ENCODE data around the gene SRGAP1. TPM values are rescaled to one million over a fixed set of nuclear protein-coding genes. Genes with fewer than 3 reads are reported as not detected.

SRGAP1 gene
- polyA plus RNA-seq, 2 donors, result 1.4 to 3.2 TPM

- Histone ChIP-seq H3K4me1 (ENCODE audit: control insufficient read depth in 2 of 2, insufficient read depth in 2 of 2, low read length in 1 of 2) (no peaks in the 10 kb centered on the region), H3K36me3 (ENCODE audit: control insufficient read depth in 2 of 2, insufficient read depth in 2 of 2, low read length in 1 of 2) (no peaks in the 10 kb centered on the region)
- WGBS, 2 donors, result 74 to 79% methylated on average over 2 of the region's 2 CpGs
Measured at GRCh38 chr12:64175254-64175945, 330.9 kb downstream of the SRGAP1 start.

GRCh38 chr12:64177001-64177400 is 332.5 kb downstream of the SRGAP1 start:
- Histone ChIP-seq H3K4me3 (ENCODE audit: low read depth in 1 of 2, low read length in 2 of 2) (no peak overlapping the region), H3K36me3 (ENCODE audit: control insufficient read depth in 2 of 2, insufficient read depth in 2 of 2, low read length in 1 of 2) (no peaks in the 10 kb centered on the region), H3K4me1 (ENCODE audit: control insufficient read depth in 2 of 2, insufficient read depth in 2 of 2, low read length in 1 of 2) (no peaks in the 10 kb centered on the region), H3K27me3 (ENCODE audit: control insufficient read depth in 1 of 2, insufficient read depth in 2 of 2, low read length in 2 of 2) (no peaks in the 10 kb centered on the region), H3K9me3 (ENCODE audit: control insufficient read depth in 2 of 2, insufficient read depth in 1 of 2, low read depth in 1 of 2, low read length in 1 of 2) (no peaks in the 10 kb centered on the region), H3K27ac (ENCODE audit: low read depth in 2 of 2, low read length in 1 of 2) (no peak overlapping the region)
- 76 to 78% methylated on average over 7 of the region's 7 CpGs for WGBS, 2 donors

More at GRCh38 chr12:64175254-64175945, 330.9 kb downstream of the SRGAP1 start:
- no peak overlapping the region for H3K27ac ChIP-seq (ENCODE audit: low read depth in 2 of 2, low read length in 1 of 2)
- no peaks in the 10 kb centered on the region for H3K9me3 ChIP-seq (ENCODE audit: control insufficient read depth in 2 of 2, insufficient read depth in 1 of 2, low read depth in 1 of 2, low read length in 1 of 2)
- no peak overlapping the region for H3K4me3 ChIP-seq (ENCODE audit: low read depth in 1 of 2, low read length in 2 of 2)
- H3K27me3 ChIP-seq (ENCODE audit: control insufficient read depth in 1 of 2, insufficient read depth in 2 of 2, low read length in 2 of 2), result no peaks in the 10 kb centered on the region

GRCh38 chr12:64178122-64178521 is 333.6 kb downstream of the SRGAP1 start:
- Histone ChIP-seq H3K4me1 (ENCODE audit: control insufficient read depth in 2 of 2, insufficient read depth in 2 of 2, low read length in 1 of 2) (no peaks in the 10 kb centered on the region), H3K27me3 (ENCODE audit: control insufficient read depth in 1 of 2, insufficient read depth in 2 of 2, low read length in 2 of 2) (no peaks in the 10 kb centered on the region), H3K9me3 (ENCODE audit: control insufficient read depth in 2 of 2, insufficient read depth in 1 of 2, low read depth in 1 of 2, low read length in 1 of 2) (no peaks in the 10 kb centered on the region), H3K4me3 (ENCODE audit: low read depth in 1 of 2, low read length in 2 of 2) (no peak overlapping the region), H3K36me3 (ENCODE audit: control insufficient read depth in 2 of 2, insufficient read depth in 2 of 2, low read length in 1 of 2) (no peaks in the 10 kb centered on the region), H3K27ac (ENCODE audit: low read depth in 2 of 2, low read length in 1 of 2) (no peak overlapping the region)
- WGBS, 2 donors, result 57 to 71% methylated on average over 1 of the region's 1 CpG

- Histone ChIP-seq H3K4me3 (ENCODE audit: low read depth in 1 of 2, low read length in 2 of 2) (no peak overlapping the region), H3K4me1 (ENCODE audit: control insufficient read depth in 2 of 2, insufficient read depth in 2 of 2, low read length in 1 of 2) (no peaks in the 10 kb centered on the region), H3K36me3 (ENCODE audit: control insufficient read depth in 2 of 2, insufficient read depth in 2 of 2, low read length in 1 of 2) (no peaks in the 10 kb centered on the region), H3K27ac (ENCODE audit: low read depth in 2 of 2, low read length in 1 of 2) (peak overlapping the region; percentile 30 to 57), H3K27me3 (ENCODE audit: control insufficient read depth in 1 of 2, insufficient read depth in 2 of 2, low read length in 2 of 2) (no peaks in the 10 kb centered on the region), H3K9me3 (ENCODE audit: control insufficient read depth in 2 of 2, insufficient read depth in 1 of 2, low read depth in 1 of 2, low read length in 1 of 2) (no peaks in the 10 kb centered on the region)
- WGBS, 2 donors, result 44 to 68% methylated on average over 5 of the region's 5 CpGs
Measured at GRCh38 chr12:64180951-64181350, 336.5 kb downstream of the SRGAP1 start.

- Histone ChIP-seq H3K27me3 (ENCODE audit: control insufficient read depth in 1 of 2, insufficient read depth in 2 of 2, low read length in 2 of 2) (no peaks in the 10 kb centered on the region), H3K27ac (ENCODE audit: low read depth in 2 of 2, low read length in 1 of 2) (peak overlapping the region; percentile 60 to 65), H3K4me1 (ENCODE audit: control insufficient read depth in 2 of 2, insufficient read depth in 2 of 2, low read length in 1 of 2) (no peaks in the 10 kb centered on the region), H3K9me3 (ENCODE audit: control insufficient read depth in 2 of 2, insufficient read depth in 1 of 2, low read depth in 1 of 2, low read length in 1 of 2) (no peaks in the 10 kb centered on the region), H3K36me3 (ENCODE audit: control insufficient read depth in 2 of 2, insufficient read depth in 2 of 2, low read length in 1 of 2) (no peaks in the 10 kb centered on the region), H3K4me3 (ENCODE audit: low read depth in 1 of 2, low read length in 2 of 2) (no peak overlapping the region)
- 27 to 40% methylated on average over 3 of the region's 3 CpGs for WGBS, 2 donors
Measured at GRCh38 chr12:64181430-64182291, 337.2 kb downstream of the SRGAP1 start.

- Histone ChIP-seq H3K27me3 (ENCODE audit: control insufficient read depth in 1 of 2, insufficient read depth in 2 of 2, low read length in 2 of 2) (no peaks in the 10 kb centered on the region), H3K9me3 (ENCODE audit: control insufficient read depth in 2 of 2, insufficient read depth in 1 of 2, low read depth in 1 of 2, low read length in 1 of 2) (no peaks in the 10 kb centered on the region), H3K27ac (ENCODE audit: low read depth in 2 of 2, low read length in 1 of 2) (no peak overlapping the region), H3K36me3 (ENCODE audit: control insufficient read depth in 2 of 2, insufficient read depth in 2 of 2, low read length in 1 of 2) (no peaks in the 10 kb centered on the region), H3K4me3 (ENCODE audit: low read depth in 1 of 2, low read length in 2 of 2) (no peak overlapping the region), H3K4me1 (ENCODE audit: control insufficient read depth in 2 of 2, insufficient read depth in 2 of 2, low read length in 1 of 2) (peaks cover 0 to 2% of the 10 kb centered on the region in 2 donors)
- WGBS, 2 donors, result 93 to 97% methylated on average over 1 of the region's 1 CpG
Measured at GRCh38 chr12:64184216-64184615, 339.7 kb downstream of the SRGAP1 start.

GRCh38 chr12:64186789-64187188 is 342.3 kb downstream of the SRGAP1 start:
- H3K27ac ChIP-seq (ENCODE audit: low read depth in 2 of 2, low read length in 1 of 2), result no peak overlapping the region
- no peak overlapping the region for H3K4me3 ChIP-seq (ENCODE audit: low read depth in 1 of 2, low read length in 2 of 2)
- H3K9me3 ChIP-seq (ENCODE audit: control insufficient read depth in 2 of 2, insufficient read depth in 1 of 2, low read depth in 1 of 2, low read length in 1 of 2), result no peaks in the 10 kb centered on the region
- no peaks in the 10 kb centered on the region for H3K27me3 ChIP-seq (ENCODE audit: control insufficient read depth in 1 of 2, insufficient read depth in 2 of 2, low read length in 2 of 2)
- 42 to 58% methylated on average over 2 of the region's 2 CpGs for WGBS, 2 donors
- no peaks in the 10 kb centered on the region for H3K36me3 ChIP-seq (ENCODE audit: control insufficient read depth in 2 of 2, insufficient read depth in 2 of 2, low read length in 1 of 2)
- H3K4me1 ChIP-seq (ENCODE audit: control insufficient read depth in 2 of 2, insufficient read depth in 2 of 2, low read length in 1 of 2), result peaks cover 0 to 2% of the 10 kb centered on the region in 2 donors

GRCh38 chr12:64187370-64187769 is 342.9 kb downstream of the SRGAP1 start:
- WGBS, 2 donors, result 65 to 69% methylated on average over 3 of the region's 3 CpGs
- H3K4me1 ChIP-seq (ENCODE audit: control insufficient read depth in 2 of 2, insufficient read depth in 2 of 2, low read length in 1 of 2), result peaks cover 0 to 2% of the 10 kb centered on the region in 2 donors

GRCh38 chr12:64187794-64188193 is 343.3 kb downstream of the SRGAP1 start:
- no peak overlapping the region for H3K4me3 ChIP-seq (ENCODE audit: low read depth in 1 of 2, low read length in 2 of 2)
- 85 to 86% methylated on average over 2 of the region's 2 CpGs for WGBS, 2 donors
- H3K27ac ChIP-seq (ENCODE audit: low read depth in 2 of 2, low read length in 1 of 2), result no peak overlapping the region
- no peaks in the 10 kb centered on the region for H3K9me3 ChIP-seq (ENCODE audit: control insufficient read depth in 2 of 2, insufficient read depth in 1 of 2, low read depth in 1 of 2, low read length in 1 of 2)
- peaks cover 0 to 2% of the 10 kb centered on the region in 2 donors for H3K4me1 ChIP-seq (ENCODE audit: control insufficient read depth in 2 of 2, insufficient read depth in 2 of 2, low read length in 1 of 2)
- H3K36me3 ChIP-seq (ENCODE audit: control insufficient read depth in 2 of 2, insufficient read depth in 2 of 2, low read length in 1 of 2), result no peaks in the 10 kb centered on the region
- no peaks in the 10 kb centered on the region for H3K27me3 ChIP-seq (ENCODE audit: control insufficient read depth in 1 of 2, insufficient read depth in 2 of 2, low read length in 2 of 2)

More at GRCh38 chr12:64187370-64187769, 342.9 kb downstream of the SRGAP1 start:
- H3K27ac ChIP-seq (ENCODE audit: low read depth in 2 of 2, low read length in 1 of 2), result no peak overlapping the region
- no peak overlapping the region for H3K4me3 ChIP-seq (ENCODE audit: low read depth in 1 of 2, low read length in 2 of 2)
- no peaks in the 10 kb centered on the region for H3K36me3 ChIP-seq (ENCODE audit: control insufficient read depth in 2 of 2, insufficient read depth in 2 of 2, low read length in 1 of 2)
- no peaks in the 10 kb centered on the region for H3K9me3 ChIP-seq (ENCODE audit: control insufficient read depth in 2 of 2, insufficient read depth in 1 of 2, low read depth in 1 of 2, low read length in 1 of 2)
- no peaks in the 10 kb centered on the region for H3K27me3 ChIP-seq (ENCODE audit: control insufficient read depth in 1 of 2, insufficient read depth in 2 of 2, low read length in 2 of 2)

Data from esophagus (tissue), 2 donors.